ENCODE results near the gene DOCK6. TPM values are rescaled to one million over a fixed set of nuclear protein-coding genes. Genes with fewer than 3 reads are reported as not detected.

Gene DOCK6
- total RNA-seq, 1 donor: 21.2 TPM

- TF ChIP-seq, protein P1, sequence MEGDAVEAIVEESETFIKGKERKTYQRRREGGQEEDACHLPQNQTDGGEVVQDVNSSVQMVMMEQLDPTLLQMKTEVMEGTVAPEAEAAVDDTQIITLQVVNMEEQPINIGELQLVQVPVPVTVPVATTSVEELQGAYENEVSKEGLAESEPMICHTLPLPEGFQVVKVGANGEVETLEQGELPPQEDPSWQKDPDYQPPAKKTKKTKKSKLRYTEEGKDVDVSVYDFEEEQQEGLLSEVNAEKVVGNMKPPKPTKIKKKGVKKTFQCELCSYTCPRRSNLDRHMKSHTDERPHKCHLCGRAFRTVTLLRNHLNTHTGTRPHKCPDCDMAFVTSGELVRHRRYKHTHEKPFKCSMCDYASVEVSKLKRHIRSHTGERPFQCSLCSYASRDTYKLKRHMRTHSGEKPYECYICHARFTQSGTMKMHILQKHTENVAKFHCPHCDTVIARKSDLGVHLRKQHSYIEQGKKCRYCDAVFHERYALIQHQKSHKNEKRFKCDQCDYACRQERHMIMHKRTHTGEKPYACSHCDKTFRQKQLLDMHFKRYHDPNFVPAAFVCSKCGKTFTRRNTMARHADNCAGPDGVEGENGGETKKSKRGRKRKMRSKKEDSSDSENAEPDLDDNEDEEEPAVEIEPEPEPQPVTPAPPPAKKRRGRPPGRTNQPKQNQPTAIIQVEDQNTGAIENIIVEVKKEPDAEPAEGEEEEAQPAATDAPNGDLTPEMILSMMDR (IDR thresholded peaks at IDR 0.05; ENCODE audit: insufficient read depth, low read depth, low read length): no peak
- H3K4me3 ChIP-seq (ENCODE audit: low read depth, low read length): no peak overlapping the region
- DNase-seq (ENCODE audit: low read depth): no peak
Measured at GRCh38 chr19:11237321-11237720, 25.0 kb downstream of the DOCK6 start.

DNA sequence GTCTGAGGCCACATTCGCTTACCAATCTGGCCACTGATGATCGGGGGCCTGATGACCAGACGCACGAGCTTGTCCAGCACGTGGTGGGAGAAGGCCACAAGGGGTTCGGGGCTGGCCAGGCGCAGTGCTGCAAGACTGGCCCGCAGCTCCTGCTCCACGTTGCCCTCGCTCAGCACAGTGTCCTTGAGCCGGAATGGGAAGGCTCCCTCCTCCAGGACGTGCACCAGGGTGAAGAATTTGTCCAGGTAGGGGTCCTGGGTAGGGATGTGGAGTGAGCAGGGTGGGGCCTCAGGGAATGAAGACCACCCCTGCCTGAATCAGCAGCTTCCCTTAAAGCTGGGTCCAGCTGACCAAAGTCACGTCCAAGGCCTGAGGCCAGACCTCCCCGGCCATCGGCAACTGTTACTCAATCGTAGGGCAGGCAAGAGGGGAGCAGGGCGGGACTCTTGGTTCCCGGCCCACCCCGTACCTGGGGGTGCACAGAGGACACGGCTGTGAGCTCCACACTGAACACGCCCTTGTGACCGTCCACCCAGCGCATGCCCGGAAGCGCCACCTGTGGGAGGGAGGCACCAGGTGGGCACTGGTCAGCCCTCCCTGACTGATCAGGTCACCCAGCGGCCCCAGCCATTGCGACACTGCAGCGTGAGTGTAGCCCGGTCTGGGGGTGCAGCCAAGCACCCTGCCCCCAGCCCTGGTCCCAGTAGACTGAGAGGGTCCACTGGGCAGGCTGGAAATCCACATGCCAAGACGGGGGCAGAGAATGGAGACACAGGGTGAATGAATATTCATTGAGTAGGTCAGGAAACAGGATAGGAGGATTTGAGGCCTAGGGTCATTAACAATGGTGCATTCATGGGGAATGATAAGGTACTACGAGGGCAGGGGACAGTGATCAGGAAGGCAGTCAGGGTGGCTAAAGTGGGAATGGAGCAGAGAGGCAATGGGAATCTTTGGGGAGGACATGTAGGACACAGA, 25.7 kb downstream of the DOCK6 start:
- TF ChIP-seq, protein P1 (IDR thresholded peaks at IDR 0.05; ENCODE audit: insufficient read depth, low read depth, low read length): no peak
- no peak for DNase-seq (ENCODE audit: low read depth)
- H3K4me3 ChIP-seq (ENCODE audit: low read depth, low read length): no peak overlapping the region

DNA sequence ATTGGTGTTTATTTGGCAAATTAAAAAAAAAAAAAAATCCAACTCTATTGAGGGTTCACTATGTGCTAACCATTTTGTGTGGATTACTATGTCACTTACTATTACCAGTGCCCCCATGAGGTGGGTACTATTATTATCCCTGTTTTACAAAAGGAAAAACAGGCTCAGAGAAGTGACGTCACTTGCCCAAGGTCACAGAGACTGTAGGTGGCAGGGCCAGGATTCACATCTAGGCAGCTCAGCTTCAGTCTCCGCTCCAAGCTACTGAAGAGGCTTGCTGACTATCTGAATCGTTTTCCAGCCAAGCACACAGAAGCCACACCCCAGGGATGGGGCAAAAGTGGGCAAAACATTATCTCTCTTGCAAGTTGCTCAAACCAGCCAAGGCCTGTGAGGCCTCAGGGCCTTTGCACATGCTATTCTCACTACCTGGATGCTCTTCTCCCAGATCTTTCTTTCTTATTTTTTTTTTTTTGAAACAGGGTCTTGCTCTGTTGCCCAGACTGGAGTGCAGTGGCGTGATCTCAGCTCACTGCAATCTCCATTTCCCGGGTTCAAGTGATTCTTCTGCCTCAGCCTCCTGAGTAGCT, 27.7 kb downstream of the DOCK6 start:
- DNase-seq (ENCODE audit: low read depth): no peak
- TF ChIP-seq, protein P1 (IDR thresholded peaks at IDR 0.05; ENCODE audit: insufficient read depth, low read depth, low read length): no peak
- H3K4me3 ChIP-seq (ENCODE audit: low read depth, low read length): no peak overlapping the region

- no peak overlapping the region for H3K4me3 ChIP-seq (ENCODE audit: low read depth, low read length)
- TF ChIP-seq, protein P1 (IDR thresholded peaks at IDR 0.05; ENCODE audit: insufficient read depth, low read depth, low read length): no peak
- DNase-seq (ENCODE audit: low read depth): no peak
Measured at GRCh38 chr19:11233073-11233472, 29.3 kb downstream of the DOCK6 start.

DNA sequence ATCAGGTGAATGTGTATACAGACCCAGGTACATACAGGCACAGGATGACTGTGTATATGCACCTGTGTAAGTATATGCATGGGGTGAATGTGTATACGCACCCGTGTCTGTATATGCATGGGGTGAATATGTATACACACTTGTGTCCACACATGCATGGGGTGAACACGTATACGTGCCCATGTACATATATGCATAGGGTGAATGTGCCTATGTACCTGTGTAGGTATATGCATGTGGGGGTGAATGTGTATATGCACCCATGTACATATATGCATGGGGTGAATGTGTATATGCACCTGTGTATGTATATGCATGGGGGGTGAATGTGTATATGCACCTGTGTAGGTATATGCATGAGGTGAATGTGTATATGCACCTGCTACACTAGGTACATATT, 29.8 kb downstream of the DOCK6 start:
- no peak for DNase-seq (ENCODE audit: low read depth)
- no peak overlapping the region for H3K4me3 ChIP-seq (ENCODE audit: low read depth, low read length)
- TF ChIP-seq, protein P1 (IDR thresholded peaks at IDR 0.05; ENCODE audit: insufficient read depth, low read depth, low read length): no peak

DNA sequence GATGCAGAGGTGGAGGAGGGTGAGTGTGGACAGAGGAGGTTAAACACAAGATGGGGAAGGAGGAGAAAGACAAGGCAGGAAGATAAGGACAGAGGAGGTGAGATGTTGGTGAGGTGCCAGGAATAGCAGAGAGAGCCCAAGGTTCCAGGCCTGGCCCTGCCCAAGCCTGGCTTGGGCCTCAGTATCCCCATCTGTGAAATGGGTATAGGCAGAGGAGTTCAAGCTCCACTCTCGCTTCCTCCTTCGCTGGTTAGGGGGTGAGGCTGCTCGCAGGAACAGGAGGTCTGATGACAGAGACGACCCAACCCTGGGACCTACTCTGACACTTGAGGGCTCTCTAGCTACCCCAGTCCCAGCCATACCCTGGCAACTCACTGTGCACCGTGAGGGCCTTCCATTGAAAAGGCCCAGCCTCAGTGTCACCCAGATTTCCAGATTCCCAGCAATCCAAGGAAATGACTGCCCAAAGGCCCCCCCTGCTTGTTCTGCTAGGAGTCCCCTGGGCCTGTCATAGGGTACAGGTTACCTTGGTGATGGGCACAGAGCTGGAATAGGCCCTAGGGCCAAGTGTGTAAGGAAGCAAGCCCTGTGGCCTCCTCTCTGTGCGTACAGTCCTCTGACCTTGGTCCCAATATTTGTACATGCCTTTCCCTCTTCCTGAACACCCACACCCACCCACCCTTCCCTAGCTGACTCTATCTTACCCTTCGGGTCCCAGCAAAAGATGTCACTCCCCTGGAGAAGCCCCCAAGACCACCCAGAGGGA, 31.5 kb downstream of the DOCK6 start:
- H3K4me3 ChIP-seq (ENCODE audit: low read depth, low read length): no peak overlapping the region

More for the DNA sequence above, 31.5 kb downstream of the DOCK6 start:
- TF ChIP-seq, protein P1 (IDR thresholded peaks at IDR 0.05; ENCODE audit: insufficient read depth, low read depth, low read length): no peak
- DNase-seq (ENCODE audit: low read depth): no peak

Data from fibroblast of villous mesenchyme (primary cell).